A673 (cell line): ENCODE measurements around the gene RHOF.

ENCODE experiments used
- CTCF ChIP-seq: fragments of 300-800, 200-600 bp; sonication (generic); conservative IDR thresholded peaks from 2 replicates; pipeline ENCODE4 v1.5.1; 2017; ENCODE audit warnings: low read depth, mild to moderate bottlenecking, antibody characterized with exemption, low read length, moderate library complexity, mixed read lengths
- EZH2 ChIP-seq: fragments of 200-600 bp; sonication (generic); IDR thresholded peaks from 2 replicates; pipeline ENCODE4 v1.6.1; 2017; ENCODE audit warnings: borderline replicate concordance, low read depth, mild to moderate bottlenecking, mixed read lengths, antibody characterized with exemption, low read length; ENCODE audit not compliant: poor library complexity, severe bottlenecking

GRCh38 chr12:121781484-121781997 lies 11.9 kb downstream of the RHOF start:
- TF ChIP-seq CTCF (no peak), EZH2 (no peak)
